Right kidney (tissue), 1 donor: ENCODE measurements around the gene NPFFR2.
"Not testable (repeated sequence)": the region's sequence is repeated elsewhere in the genome, so short reads cannot be mapped to it uniquely, and the experiment has no call there.

ENCODE experiments used
- DNase-seq: peaks from one replicate; pipeline ENCODE4 v3.0.0-alpha.2; 2016

NPFFR2 gene

GRCh38 chr4:72111863-72112262 is 80.1 kb downstream of the NPFFR2 start:
- DNase-seq, result no peak

DNA sequence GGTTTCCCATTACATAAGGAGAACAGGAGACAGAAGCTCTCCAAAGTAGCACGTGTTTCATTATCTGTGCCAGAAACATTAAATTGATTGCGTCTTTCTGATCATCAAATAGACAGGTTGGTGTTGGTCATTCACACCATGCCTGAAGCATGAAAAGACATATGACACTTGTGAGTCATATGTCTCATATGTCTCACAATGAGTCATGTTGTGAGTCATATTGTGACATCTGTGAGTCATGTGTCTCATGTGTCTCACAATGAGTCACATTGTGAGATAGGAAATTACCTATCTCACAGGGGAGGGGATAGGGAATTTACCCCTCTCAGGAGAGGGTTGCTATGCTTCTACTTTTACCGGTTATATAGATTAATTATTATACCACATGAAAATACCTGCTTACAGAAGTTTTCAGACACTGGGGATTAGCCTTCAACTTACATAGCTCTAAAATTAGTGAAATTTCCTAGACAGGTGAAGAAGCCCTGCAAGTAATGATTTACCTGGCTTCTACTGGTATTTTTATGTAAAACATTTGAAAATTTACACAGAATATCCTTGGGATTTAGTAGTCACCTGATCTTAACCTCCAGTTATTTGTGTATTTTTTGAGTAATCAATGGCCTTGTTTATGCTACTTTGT is 80.8 kb downstream of the NPFFR2 start:
- DNase-seq, result no peak

DNA sequence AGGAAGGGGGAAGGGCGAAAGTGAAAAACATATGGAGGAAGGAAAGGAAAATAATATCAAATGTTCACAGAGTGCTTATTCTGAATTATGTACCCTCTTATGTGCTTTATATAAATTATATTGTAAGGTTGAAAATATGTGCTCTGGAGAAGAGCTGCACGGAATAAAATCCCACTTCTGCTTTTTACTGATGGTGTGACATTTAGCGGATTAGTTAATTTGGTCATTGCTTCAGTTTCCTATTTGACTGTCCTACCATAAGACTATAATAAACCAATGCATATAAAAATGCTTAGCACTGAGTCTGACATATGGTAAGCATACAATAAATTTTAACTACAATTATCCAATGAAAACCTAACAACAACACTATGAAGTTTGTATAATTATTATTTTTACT is 86.2 kb downstream of the NPFFR2 start:
- no peak for DNase-seq

GRCh38 chr4:72119946-72120345 is 88.1 kb downstream of the NPFFR2 start:
- DNase-seq, result no peak

GRCh38 chr4:72128741-72129140 is 96.9 kb downstream of the NPFFR2 start:
- DNase-seq, result no peak

DNA sequence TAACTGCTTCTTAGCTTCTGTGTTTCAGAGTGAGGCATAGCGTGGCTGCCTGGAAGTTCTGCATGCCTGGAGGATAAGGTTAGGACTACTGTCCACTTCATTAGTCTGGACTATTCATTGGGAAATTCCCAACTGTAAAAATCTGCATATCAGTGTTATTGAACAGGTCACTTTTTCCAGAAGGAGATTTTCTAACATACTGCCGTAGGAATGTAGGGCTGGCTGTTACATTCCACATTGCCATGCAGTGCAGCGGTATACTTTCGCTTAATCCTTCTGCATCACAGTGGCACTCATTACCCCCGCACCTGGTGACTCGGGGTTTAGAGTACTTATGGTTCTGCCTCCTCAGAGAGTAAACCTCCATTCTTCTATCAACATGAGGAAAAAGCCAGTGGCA is 104.6 kb downstream of the NPFFR2 start:
- no peak for DNase-seq

DNA sequence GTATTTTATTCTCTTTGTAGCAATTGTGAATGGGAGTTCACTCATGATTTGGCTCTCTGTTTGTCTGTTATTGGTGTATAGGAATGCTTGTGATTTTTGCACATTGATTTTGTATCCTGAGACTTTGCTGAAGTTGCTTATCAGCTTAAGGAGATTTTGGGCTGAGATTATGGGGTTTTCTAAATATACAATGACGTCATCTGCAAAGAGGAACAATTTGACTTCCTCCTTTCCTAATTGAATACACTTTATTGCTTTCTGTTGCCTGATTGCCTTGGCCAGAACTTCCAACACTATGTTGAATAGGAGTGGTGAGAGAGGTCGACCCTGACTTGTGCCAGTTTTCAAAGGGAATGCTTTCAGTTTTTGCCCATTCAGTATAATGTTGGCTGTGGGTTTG is 108.2 kb downstream of the NPFFR2 start:
- DNase-seq, result not testable (repeated sequence)

DNA sequence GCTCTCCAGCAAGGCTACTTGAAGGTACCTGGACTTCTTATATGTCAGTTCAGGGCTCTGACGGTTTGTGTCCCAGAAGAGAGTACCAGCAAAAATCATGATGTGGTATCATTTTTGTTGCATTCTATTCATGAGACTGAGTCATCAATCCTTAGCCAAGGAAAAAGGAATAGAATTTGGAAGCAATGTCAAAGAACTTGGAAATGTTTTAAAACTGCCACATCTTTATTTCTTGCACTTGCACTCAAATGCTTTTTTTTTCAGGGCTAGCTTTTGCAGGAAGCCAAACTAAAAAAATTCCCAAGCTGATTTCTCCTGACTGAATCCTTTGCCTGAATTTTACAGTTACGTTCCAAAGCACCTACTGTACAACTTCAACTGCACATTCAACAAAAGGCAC is 112.4 kb downstream of the NPFFR2 start:
- DNase-seq, result no peak

DNA sequence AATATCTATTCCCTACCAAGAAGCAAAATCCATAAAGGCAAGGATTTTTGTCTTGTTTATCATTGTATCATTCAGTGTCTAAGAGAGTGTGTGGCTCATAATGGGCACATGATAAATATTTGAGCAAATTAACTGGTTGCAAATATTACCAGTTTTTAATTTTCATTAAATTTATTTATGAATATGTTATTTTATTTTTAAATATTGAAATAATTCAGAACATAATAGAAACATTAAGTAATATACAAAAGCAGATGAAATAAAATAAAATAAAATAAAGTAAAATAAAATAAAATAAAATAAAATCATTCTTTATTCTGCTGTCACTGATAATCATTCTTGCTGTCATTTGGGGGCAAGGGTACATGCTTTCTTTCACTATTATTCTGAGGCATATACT is 120.9 kb downstream of the NPFFR2 start:
- DNase-seq, result no peak

GRCh38 chr4:72153634-72154033 is 121.8 kb downstream of the NPFFR2 start:
- not testable (repeated sequence) for DNase-seq

DNA sequence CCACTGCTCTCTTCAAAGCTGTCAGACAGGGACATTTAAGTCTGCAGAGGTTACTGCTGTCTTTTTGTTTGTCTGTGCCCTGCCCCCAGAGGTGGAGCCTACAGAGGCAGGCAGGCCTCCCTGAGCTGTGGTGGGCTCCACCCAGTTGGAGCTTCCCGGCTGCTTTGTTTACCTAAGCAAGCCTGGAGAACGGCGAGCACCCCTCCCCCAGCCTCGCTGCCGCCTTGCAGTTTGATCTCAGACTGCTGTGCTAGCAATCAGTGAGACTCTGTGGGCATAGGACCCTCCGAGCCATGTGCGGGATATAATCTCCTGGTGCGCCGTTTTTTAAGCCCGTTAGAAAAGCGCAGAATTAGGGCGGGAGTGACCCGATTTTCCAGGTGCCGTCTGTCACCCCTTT is 137.5 kb downstream of the NPFFR2 start:
- not testable (repeated sequence) for DNase-seq

GRCh38 chr4:72169861-72170260 is 138.1 kb downstream of the NPFFR2 start:
- DNase-seq, result no peak

- DNase-seq, result no peak
These were observed 140.0 kb downstream of the NPFFR2 start for GRCh38 chr4:72171761-72172160.

DNA sequence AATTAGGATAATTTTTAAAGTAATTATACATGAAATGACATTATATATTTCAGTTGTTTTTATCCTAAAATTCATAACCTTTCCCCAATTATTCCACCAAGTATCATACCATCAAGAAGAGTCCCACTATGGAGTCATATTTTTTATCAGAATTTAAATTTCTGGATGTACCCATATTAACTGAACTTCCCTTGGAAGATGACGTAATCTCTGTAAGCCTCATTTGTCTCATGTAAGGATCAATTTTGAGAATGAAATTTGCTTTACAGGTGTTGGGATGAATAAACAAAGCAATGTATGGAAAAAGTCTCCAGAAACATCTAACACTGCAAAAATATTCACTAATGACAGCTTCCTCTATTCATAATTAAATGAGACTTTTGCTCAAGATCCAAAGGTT is 147.5 kb downstream of the NPFFR2 start:
- no peak for DNase-seq

GRCh38 chr4:72186714-72187113 is 154.9 kb downstream of the NPFFR2 start:
- no peak for DNase-seq

DNA sequence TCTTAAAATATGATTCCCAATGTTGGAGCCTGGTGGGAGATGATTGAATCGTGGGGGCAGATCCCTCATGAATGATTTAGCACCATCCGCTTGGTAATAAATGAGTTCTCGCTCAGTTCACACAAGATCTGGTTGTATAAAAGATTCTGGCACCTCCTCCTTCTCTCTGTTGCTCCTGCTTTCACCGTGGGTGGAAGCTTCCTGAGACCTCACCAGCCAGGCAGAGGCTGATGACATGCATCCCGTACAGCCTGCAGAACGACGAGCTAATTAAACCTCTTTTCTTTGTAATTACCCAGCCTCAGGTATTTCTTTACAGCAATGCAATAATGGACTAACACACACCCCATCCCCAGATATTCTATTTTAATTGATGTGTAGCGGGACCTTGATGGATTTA is 162.2 kb downstream of the NPFFR2 start:
- DNase-seq, result no peak

- no peak for DNase-seq
These were observed 162.7 kb downstream of the NPFFR2 start for GRCh38 chr4:72194453-72194852.
